NCI-H2196 (cell line): Measurements from ENCODE around the gene KCND3.

Experiments
- DNase-seq: peaks from one replicate; lab custom pipeline; 2025; ENCODE audit not compliant: unreplicated experiment; lab: John Stamatoyannopoulos, UW

Gene KCND3

DNA sequence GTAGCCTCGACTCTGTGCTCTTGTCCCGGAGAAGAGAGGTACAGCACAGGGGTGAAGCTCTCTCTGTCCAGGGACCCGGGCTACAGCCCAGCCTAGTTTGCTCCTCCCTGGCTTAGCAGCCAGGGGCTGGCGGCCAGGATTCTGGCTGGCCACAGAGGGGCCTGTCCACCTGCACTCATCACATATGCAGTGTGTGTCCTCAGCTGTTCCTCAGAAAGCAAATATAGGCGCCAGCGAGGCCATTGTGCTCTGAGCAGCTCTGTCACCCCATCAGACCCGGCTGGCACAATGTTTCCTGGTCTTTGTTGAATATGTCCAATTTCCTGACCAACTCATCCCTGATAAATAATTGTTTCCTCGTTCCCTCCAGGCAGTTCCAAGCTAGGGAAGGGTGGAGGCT lies 28.5 kb downstream of the KCND3 start:
- peak; percentile 62 for DNase-seq

DNA sequence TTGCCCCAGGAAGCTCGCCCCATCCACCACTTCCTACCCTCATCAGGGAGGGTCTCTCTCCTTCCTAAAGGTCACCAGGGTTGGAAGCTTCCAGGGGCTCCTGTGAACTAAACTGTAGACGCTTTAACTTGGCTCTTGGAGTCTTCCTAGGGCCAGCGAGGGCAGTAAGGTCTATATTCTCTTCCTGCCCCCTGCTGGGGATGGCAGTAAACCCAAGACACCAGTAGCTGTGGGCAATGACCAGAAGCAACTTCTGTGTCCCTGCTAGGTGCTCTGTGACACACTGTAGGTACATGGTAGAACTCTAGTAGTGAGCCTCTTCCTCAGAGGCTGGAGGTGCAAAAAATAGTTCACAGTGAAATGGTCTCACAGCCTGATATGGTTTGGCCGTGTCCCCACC lies 30.0 kb downstream of the KCND3 start:
- no peak for DNase-seq

DNA sequence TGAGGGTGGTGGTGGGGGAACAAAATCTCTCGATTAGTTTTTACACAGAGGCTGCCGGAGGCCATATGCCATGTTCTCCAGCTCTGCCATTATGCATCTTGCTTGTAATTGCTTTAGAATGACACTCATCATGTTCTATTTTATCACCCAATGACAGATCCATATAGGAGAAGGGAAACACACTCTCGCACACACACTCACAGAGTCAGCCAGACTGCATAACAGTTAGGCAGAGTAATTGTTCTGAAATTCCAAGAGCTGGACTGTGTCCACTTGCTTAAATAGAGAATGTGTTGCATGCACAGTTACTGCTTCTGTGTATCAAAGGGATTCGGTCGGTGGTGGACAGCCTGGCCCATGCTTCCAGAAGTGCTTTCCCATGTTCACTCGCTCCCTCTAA lies 30.6 kb downstream of the KCND3 start:
- DNase-seq: no peak

DNA sequence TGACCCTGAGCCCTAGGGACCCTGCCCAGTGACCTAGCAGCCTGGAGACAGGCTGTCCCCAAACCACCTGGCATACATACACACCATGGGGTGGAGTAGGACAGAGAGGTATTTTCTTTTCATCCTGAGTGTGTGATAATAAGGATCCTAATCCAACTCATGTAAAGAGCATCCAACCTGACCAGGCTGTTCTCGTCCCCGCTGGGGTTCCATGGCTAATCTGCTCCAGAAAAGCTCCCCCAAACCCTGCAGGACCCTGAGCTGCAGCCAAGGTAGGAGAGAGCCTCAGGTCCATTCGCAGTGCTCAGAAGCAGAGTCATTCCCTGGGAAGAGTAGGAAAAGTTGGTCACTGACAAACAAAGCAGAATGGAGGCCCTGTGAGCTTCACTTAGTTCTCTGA lies 31.4 kb downstream of the KCND3 start:
- DNase-seq: no peak

DNA sequence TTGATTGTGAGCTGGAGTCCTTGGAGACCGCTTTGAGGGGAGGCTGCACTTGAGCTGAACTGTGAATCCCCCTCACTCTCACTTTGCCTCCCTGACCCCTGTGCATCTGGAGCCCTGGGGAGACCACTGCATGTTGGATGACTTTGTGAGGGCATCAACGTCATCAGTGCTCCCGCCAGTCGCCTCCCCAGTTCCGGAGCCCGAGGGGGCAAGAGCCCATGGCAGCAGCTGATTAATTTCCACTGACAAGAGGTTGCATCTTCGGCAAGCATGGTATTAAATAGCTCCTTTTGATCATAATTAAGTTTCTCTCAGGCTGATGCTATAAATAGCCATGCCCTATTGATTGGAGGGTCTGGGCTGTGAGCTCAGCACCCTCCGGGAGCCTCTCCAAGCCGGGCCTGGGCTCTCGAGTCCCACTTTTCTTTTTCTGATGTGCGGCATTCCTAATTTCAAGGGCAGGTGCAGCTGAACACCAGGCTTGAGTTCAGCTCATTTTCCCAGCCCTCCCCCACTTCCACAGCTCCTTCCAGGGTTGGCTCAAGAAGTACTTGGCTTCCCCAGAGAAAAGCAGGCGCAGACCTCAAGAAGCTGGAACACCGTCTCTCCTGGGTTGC lies 33.2 kb downstream of the KCND3 start:
- DNase-seq: no peak

DNA sequence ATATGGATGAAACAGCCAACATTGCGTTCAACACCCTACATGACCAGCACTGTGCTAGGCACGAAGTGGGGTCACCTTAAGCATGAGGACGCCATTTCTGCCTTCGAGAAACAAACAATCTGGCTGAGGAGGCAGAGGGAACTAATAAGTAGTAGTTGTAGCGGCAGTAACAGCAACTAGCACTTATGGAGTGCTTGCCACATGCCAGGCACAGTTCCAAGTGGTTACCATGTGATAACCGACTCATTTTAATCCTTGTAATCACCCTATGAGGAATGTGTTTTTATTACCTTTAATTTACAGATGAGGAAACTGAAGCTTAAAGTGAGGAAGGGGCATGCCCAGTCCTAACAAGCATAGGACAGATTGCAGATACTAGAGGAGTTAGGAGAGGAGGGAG lies 33.7 kb downstream of the KCND3 start:
- DNase-seq: peak; percentile 24

DNA sequence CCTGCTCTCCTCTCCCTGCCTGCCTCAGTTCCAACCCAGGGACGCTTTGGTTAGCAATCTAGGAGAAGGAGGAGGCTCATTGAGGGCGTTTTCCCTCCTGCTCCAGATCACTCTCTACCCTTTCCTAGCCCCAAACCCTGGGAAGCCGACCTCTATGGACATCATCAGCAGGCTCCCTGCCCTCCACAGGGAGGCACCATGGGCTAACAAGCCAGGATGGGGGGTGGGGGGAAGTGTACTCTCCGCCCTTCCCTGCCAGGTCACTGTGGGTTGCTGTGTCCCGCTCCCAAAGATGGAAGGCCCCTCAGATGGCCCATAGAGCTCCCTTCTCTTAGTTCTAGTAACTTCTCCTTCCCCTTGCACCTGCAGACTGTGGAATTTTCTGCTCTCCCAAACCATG lies 35.7 kb downstream of the KCND3 start:
- no peak for DNase-seq

DNA sequence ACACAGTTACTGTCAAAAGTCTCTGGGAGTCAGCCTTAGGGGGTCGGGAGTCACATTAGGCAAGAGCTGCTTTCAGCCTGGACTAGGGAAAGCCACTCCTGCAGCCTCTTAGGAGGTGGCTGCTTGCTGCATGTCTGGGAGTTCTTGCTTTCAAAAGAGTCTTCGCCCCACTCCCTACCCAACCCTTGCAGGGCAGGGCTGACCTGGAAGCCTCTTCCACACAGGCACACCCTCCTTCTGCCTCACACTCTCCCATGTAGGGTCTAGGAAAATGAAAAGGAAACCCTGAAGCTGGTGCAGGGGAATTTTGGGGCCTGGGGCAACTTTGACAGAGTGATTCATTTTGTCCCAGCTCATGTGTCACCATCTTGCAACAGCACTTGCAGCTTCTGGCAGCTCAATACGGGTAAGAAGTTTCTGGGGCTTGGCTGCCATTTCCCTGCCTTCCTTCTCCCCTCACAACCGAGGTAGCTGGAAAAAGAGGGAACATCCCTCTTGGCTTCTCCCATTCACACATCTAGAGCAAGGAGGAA lies 37.3 kb downstream of the KCND3 start:
- DNase-seq: no peak

DNA sequence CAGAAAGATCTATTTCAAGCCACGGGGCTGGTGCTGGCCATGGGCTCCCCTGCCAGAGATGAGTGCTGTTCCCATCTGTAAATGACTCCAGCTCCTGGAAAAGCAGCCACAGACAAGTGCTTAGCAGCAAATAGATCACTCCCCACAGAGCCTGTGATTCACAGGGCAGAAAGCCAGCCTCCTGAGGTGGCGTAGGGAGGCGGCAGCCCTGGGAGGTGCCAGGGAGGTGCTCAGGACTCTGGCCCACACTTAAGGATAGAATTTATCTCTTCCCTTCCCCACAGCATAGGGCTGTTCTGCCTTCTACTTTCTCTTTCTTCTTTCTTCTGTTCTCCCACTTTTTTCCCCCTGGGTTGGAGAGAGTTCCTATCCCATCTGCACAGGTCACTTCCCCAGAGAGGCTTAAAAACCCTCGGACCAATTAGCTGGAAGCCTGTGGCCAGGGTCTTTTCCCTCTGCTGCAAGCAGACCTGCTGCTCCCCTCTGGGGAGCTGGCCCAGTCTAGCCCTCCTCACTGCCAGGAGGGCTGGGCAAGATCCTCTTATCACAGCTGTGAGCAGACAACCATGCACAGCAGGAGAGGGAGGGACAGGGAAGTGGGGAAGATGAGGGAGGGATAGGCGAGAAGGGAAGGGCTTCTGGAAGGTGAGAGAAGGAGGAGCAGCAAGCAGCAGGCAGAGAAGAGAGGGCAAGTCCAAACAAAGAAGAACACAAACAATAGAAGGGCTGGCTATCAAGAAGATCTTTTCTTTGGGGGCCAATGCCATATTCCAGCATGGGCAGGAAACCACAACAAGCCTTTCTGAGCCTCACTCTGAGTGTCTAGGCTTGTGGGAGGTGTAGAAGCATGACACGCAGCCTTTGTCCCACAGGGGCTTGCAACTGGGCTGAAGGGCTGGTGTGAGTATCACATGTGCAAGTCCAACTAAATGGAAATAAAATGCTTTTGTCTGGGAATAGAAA lies 41.0 kb downstream of the KCND3 start:
- DNase-seq: peak; percentile 78

DNA sequence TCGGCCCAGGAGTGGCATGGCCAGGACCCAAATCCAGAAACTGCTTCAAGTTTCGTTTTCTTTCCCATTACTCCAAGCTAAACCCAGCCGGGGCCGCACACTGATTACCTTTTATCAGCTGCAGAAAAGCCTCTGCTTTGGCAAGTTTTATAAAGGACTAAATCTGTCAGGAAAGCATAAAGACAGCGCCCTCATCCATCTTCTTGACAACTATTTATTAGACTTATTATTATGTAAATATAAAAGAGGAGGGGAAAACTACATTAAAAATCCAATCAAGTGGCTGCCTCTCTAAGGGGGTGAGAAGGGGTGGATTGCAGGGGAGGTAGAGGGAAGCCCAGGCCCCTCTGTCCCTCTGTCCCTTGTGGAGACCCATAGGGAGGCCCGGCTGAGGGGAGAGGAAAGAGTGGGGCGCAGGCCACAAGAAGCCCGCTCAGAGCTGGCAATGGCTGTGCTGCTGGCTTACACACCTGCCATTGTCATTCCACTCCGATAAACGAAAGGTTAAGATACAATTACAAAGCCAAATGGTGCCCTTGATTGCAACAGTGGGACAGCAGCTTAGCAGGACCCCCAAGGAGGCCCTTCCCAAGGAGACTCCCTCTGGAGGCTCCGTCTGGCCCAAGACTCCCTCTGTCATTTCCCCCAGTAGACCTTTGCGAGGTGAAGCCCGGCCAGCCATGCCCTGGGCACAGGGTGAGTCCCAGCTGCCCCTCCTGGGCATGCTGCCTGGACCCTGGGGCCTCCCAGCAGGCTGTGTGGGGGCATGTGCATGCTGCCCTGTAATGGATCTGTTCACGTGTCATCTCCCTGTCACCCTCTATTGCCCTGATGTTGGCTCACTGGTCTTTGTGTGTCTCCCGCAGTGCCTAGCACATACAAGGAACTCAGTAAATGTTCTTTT lies 45.4 kb downstream of the KCND3 start:
- DNase-seq: no peak

DNA sequence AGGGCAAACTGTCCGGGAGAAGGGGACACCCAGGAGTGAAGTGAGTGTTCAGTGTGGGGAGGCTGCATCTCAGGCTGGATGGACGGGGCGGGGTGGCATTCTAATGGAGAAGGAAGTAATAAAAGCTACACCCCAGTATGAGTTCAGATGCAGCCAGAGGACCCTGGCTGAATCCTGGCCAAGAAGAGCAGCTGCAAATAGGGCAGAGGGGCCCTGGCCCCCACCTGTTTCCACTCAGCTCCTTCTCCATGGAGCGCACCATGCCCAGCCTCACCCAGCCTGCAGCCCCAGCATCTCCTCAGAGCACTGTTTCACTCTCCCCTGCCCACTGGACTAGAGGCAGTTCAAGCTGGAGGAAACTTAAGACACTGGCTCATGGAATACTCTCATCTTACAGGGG lies 46.4 kb downstream of the KCND3 start:
- DNase-seq: no peak

DNA sequence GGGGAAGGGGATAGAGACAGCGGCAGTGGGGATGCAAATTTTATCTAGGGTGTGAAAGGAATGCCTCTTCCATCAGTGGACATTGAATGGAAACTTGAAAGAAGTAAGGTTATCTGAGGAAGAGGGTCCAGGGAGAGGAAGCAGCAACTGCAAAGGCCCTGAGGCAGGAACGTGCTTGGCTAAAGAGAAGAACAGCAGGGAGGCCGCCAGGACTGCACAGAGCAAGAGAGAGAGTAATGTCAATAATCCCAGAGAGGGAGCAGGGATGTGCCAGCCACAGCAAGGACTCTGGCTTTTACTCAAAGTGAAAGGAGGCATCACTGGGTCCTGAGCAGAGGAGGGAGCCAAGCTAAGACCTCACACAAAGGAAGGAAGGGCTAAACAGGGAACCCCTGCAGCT lies 50.9 kb downstream of the KCND3 start:
- DNase-seq: no peak

DNA sequence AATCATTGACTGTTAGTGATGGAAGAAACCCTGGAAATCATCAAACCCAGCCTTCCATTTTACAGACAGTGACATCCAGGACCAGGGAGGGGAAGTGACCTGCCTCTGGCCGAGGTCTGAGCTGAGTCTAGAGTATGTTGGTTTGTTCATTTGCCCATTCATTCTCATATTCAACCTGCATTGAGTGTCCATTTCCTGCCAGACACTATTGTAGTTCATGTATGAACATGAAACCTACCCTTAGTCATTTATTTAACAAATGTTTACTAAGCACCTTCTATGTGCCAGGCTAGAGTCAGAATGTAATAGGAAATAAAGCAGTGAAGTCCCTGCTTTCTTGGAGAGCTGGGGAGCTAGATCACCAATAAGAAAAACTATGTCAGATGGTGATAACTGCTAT lies 51.3 kb downstream of the KCND3 start:
- peak; percentile 11 for DNase-seq

DNA sequence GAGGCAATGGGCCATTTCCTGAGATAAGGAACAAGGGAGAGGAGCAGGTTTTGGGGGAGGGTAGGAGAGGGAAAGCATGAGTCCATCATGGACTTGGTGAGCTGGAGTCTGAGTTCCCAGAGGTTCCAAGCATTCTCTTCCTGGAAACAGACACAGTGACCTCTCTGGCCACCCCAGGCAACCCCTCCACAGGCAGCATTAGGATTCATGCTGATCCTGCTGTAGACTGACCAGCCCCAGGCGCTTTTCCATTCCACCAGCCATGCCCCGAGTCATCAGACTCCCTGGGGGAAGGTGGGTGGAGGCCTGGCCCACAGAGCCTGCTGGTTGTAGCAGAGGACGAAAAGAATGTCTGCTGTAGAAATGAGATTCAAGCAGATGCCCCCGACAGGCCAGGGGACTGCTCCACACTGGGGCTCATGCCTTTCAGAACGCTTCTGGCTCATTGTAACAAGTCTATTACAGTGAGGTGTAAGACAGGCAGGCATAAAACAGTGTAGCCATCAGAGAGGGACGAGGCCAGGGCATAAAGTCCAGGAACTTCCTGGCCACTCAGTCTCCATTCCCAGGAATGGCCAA lies 52.2 kb downstream of the KCND3 start:
- DNase-seq: no peak

DNA sequence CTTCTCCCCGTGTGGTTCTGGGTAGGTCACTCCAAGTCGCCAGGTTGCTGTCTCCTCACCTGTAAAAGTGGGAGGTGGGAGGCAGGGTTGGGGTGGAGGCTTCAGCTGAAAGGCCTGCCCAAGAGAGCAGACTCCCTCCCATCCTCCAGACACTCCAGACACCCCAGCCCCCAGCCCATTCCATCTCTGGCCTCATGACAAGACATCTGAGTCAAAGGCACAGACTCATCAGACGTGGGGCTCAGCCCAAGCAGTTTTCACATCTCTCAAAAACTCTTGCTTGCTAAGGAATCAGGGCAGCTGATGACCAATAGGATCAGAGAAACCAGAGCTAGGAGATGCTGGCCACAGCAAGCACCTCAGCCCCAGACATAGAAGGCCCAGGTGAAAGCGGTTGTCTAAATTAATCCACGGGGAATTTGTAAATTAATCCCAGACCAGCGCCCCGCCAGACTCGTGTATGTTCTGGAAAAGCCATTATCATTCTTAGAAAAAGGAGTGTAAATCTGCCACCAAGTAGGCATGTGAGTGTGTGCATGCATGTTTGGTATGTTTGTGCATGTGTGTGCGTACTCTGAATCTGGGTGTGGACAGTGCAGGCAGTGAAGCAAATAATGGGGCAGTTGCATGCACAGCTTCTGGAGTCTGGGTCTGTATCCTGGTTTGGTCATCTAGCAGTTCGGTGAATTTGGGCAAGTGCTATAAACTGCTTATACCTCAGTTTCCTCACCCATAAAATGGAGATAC lies 55.2 kb downstream of the KCND3 start:
- no peak for DNase-seq

DNA sequence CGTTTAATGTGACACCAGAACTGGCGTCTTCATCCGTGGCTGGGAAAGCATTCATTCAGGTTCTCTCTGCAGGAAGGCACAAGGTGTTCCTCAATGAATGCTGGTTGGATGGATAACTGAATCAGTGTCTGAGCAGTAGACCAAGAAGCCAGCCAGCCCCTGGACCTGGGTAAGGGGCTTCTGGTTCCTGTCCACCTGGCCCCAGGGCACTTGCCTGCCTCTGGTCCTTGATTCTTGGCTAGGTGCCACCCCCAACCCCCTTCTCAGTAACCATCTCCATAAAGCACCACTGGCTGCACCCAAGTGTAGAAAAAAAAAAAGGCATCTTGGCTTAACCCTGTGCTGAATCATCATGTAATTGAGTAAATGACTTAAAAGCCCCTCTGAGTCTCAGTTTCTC lies 59.1 kb downstream of the KCND3 start:
- DNase-seq: no peak

DNA sequence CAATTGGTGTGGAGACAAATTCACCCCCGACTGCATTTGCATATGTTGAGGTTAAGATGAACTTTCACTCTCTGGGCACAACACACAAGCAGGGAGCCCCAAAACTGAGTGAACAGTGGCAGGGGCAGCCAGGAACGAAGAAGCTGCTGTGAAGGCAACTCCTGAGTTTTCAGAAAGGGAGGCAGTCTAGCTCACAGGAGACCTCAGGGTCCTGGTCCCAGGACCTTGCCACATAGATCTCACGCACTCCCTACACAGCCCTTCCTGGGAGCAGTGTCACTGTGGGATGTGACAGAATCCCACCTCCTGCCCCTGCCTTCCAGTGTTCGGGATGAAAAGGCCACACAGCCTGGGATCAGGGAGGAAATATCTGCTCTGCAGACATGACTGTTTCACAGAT lies 60.9 kb downstream of the KCND3 start:
- DNase-seq: no peak

DNA sequence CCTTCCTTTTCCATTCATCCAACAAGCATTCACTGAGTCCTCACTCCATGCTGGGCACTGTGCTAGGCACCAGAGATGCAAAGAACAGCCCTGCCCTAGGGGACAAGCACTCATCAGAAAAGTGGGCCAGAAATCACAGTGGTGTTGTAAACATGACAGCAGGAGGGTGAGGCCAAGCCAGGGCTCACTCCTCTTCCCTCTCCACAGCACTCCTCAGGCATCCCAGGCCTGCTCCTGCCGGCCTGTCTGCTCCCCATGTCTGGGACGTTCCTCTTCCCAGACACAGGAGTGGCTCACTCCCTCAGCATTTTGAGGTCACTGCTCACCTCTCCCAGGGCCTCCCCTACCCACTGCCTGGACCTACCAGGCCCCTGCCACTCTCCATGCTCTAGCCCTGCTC lies 61.8 kb downstream of the KCND3 start:
- no peak for DNase-seq

DNA sequence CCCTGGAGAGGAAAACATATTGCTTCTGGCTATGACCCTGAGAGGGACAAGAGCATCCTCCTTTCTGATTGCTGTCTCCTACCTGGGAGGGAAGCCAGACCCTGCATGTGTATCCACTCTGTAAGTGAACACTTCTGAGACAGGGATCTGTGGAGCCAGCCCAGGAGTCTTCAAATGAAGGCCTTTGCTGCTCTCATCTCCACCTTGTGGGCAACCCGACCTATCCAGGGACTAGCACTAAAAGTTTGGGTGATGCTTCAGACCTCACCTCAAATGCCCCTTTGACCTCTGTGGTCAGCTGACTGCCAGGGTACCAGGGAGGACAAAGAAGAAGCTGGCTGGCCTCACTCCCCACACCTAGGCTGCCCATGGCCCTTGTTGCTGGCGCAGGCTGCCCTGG lies 64.7 kb downstream of the KCND3 start:
- DNase-seq: no peak

DNA sequence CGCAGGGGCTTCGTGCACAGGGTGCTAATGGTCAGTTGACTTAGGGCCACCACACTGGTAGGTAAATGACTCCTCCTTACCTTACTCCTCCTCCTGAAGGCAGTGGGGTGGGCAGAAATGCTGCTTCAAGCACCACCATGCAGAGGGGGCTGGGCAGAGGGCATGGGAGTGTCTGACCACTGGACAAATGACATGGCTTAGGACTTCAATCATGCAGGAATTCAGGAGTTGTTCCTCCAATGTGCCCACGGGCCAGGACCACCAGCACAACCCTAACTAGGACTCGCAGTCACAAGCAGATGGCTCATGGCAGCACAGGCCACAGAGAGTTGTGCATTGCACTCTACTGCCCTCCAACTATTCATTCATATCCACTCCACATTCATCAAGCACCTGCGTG lies 65.7 kb downstream of the KCND3 start:
- DNase-seq: no peak
